Naive thymus-derived CD4-positive, alpha-beta T cell (primary cell): Measurements from ENCODE around the gene RAB3GAP2. TPM values are rescaled to one million over a fixed set of nuclear protein-coding genes. Genes with fewer than 3 reads are reported as not detected.

Source experiments
- ATAC-seq: fragments of 150-1000 bp; cut with Tn5 transposase; 2 replicates; pipeline ENCODE4 v1.10.0; 2021; ENCODE audit warnings: mild to moderate bottlenecking, moderate library complexity
- CTCF ChIA-PET: fragments of 350-600 bp; sonication (Branson Sonifier 250); formaldehyde crosslinking; loops from one replicate; lab custom pipeline; 2021; ENCODE audit warnings: antibody characterized with exemption; lab: Charles Lee
- POLR2A ChIA-PET: fragments of 350-600 bp; sonication (Branson Sonifier 250); formaldehyde crosslinking; loops from one replicate; lab custom pipeline; 2021; ENCODE audit warnings: antibody characterized with exemption, inconsistent platforms; lab: Charles Lee
- DNase-seq, 9 donors: peaks; one replicate each; pipeline versions ENCODE4 v3.0.0 to v3.0.0-alpha.2; 2020 to 2022; ENCODE audit warnings: mixed read lengths in 1 of 9
- H3K27ac ChIP-seq: one replicate; pipeline ENCODE4 v1.7.0; 2013; ENCODE audit warnings: mild to moderate bottlenecking, low read depth, low read length, moderate library complexity
- H3K27me3 ChIP-seq, 2 donors: one replicate each; pipeline ENCODE4 v1.7.0; 2013; ENCODE audit warnings: low read length in 2 of 2, mild to moderate bottlenecking in 2 of 2, moderate library complexity in 2 of 2; ENCODE audit not compliant: control insufficient read depth in 2 of 2, insufficient read depth in 2 of 2
- H3K36me3 ChIP-seq, 3 experiments: 1 replicate in 2 of 3; 2 replicates in 1 of 3; pipeline ENCODE4 v1.7.0; 2013; ENCODE audit warnings: low read length in 3 of 3, mild to moderate bottlenecking in 3 of 3, moderate library complexity in 1 of 3; ENCODE audit not compliant: insufficient read depth in 3 of 3, control insufficient read depth in 2 of 3
- H3K4me1 ChIP-seq, 2 donors: one replicate each; pipeline ENCODE4 v1.7.0; 2013; ENCODE audit warnings: low read length in 2 of 2, mild to moderate bottlenecking in 2 of 2, moderate library complexity in 1 of 2; ENCODE audit not compliant: control insufficient read depth in 2 of 2, insufficient read depth in 2 of 2
- H3K4me3 ChIP-seq: 2 replicates; pipeline ENCODE4 v1.7.0; 2013; ENCODE audit warnings: mild to moderate bottlenecking, low read length
- H3K9me3 ChIP-seq, 3 experiments: 1 replicate in 2 of 3; 2 replicates in 1 of 3; pipeline ENCODE4 v1.7.0; 2013; ENCODE audit warnings: low read length in 3 of 3; ENCODE audit not compliant: control insufficient read depth in 2 of 3
- H3K27ac Mint-ChIP-seq, 9 donors: one replicate each; pipeline ENCODE4 v1.8.0; 2020 to 2022; ENCODE audit warnings: mixed read lengths in 9 of 9, mild to moderate bottlenecking in 8 of 9, moderate library complexity in 5 of 9, inconsistent platforms in 2 of 9
- H3K27me3 Mint-ChIP-seq, 5 donors: one replicate each; pipeline ENCODE4 v1.8.0; 2021 to 2022; ENCODE audit warnings: mixed read lengths in 5 of 5, mild to moderate bottlenecking in 1 of 5
- H3K36me3 Mint-ChIP-seq, 5 donors: one replicate each; pipeline ENCODE4 v1.8.0; 2020 to 2022; ENCODE audit warnings: mixed read lengths in 5 of 5, mild to moderate bottlenecking in 3 of 5, inconsistent platforms in 1 of 5
- H3K4me1 Mint-ChIP-seq, 7 donors: one replicate each; pipeline ENCODE4 v1.8.0; 2020 to 2022; ENCODE audit warnings: mixed read lengths in 7 of 7, mild to moderate bottlenecking in 3 of 7, inconsistent platforms in 1 of 7
- H3K4me3 Mint-ChIP-seq, 10 donors: one replicate each; pipeline ENCODE4 v1.8.0; 2020 to 2022; ENCODE audit warnings: mild to moderate bottlenecking in 10 of 10, mixed read lengths in 10 of 10, moderate library complexity in 6 of 10, inconsistent platforms in 2 of 10
- H3K9me3 Mint-ChIP-seq, 11 donors: one replicate each; pipeline ENCODE4 v1.8.0; 2020 to 2022; ENCODE audit warnings: mixed read lengths in 11 of 11, mild to moderate bottlenecking in 4 of 11, inconsistent platforms in 1 of 11, moderate library complexity in 1 of 11
- intact Hi-C, 2 donors: fragments of 100-400 bp; cut with micrococcal nuclease; formaldehyde crosslinking; loops; one replicate each; pipeline ENCODE4 v1.15.1; 2023
- polyA plus RNA-seq, 2 donors: library from polyadenylated mRNA; unstranded; fragments of 300-500 nt; fragmentation: Illumina TruSeq; gene quantifications; one replicate each; pipeline ENCODE4 v1.2.3, GENCODE V29; 2021
- total RNA-seq, 6 experiments: library from RNA in 5 of 6; stranded (reverse) in 5 of 6; gene quantifications; 1 replicate in 5 of 6; 2 replicates in 1 of 6; pipeline ENCODE4 v1.2.3 and lab custom pipeline; 2021 to 2026

RAB3GAP2 gene
- total and polyA plus RNA-seq, 7 experiments from 2014 or later: 13.9 to 53.0 (median 46.0) TPM

GRCh38 chr1:220301630-220302029 is 29.4 kb upstream of the RAB3GAP2 start:
- no peak for ATAC-seq
- Histone ChIP-seq H3K27me3 (no peaks in the 10 kb centered on the region), H3K4me1 (no peaks in the 10 kb centered on the region), H3K36me3 (no peaks in the 10 kb centered on the region), H3K4me3 (no peak overlapping the region), H3K27ac (no peak overlapping the region), H3K9me3 (no peaks in the 10 kb centered on the region)
- intact Hi-C loops: no loop called here
- Mint-ChIP-seq H3K4me3 (no peak overlapping the region), H3K36me3 (no peaks in the 10 kb centered on the region), H3K27me3 (peaks cover 18 to 29% (median 27%) of the 10 kb centered on the region in 5 donors), H3K27ac (no peak overlapping the region), H3K9me3 (peaks cover 0 to 14% (median 6%) of the 10 kb centered on the region in 11 donors), H3K4me1 (peaks cover 0 to 2% (median 0%) of the 10 kb centered on the region in 7 donors)
- DNase-seq: no peak
- ChIA-PET POLR2A (no interaction called here), CTCF (no interaction called here)

- H3K27ac ChIP-seq: no peak overlapping the region
- no peaks in the 10 kb centered on the region for H3K36me3 ChIP-seq
- no peak overlapping the region for H3K27ac Mint-ChIP-seq
- no peak overlapping the region for H3K4me3 ChIP-seq
- no peaks in the 10 kb centered on the region for H3K4me1 ChIP-seq
- H3K4me1 Mint-ChIP-seq: peaks cover 0 to 5% (median 0%) of the 10 kb centered on the region in 7 donors
- intact Hi-C loops: no loop called here
- ATAC-seq (no peak), DNase-seq (no peak)
- H3K27me3 Mint-ChIP-seq: peaks cover 23 to 29% (median 25%) of the 10 kb centered on the region in 5 donors
- H3K9me3 ChIP-seq: no peaks in the 10 kb centered on the region
- H3K9me3 Mint-ChIP-seq: peaks cover 0 to 10% (median 6%) of the 10 kb centered on the region in 11 donors
- H3K4me3 Mint-ChIP-seq: peak overlapping the region in 1 of 10 donors; percentile 34
- ChIA-PET CTCF (no interaction called here), POLR2A (no interaction called here)
- no peaks in the 10 kb centered on the region for H3K36me3 Mint-ChIP-seq
- no peaks in the 10 kb centered on the region for H3K27me3 ChIP-seq
Measured at GRCh38 chr1:220300442-220301121, 28.3 kb upstream of the RAB3GAP2 start.

GRCh38 chr1:220299337-220299736 is 27.1 kb upstream of the RAB3GAP2 start:
- no peak overlapping the region for H3K4me3 Mint-ChIP-seq
- H3K27me3 ChIP-seq: no peaks in the 10 kb centered on the region
- no peaks in the 10 kb centered on the region for H3K4me1 ChIP-seq
- H3K4me3 ChIP-seq: no peak overlapping the region
- H3K27ac Mint-ChIP-seq: no peak overlapping the region
- ChIA-PET POLR2A (interaction anchor here (0.6 kb wide), 1 partner anchor 45 kb away, joined by 4 read pairs; no protein-coding TSS in a partner anchor), CTCF (no interaction called here)
- H3K9me3 ChIP-seq: no peaks in the 10 kb centered on the region
- ATAC-seq: no peak
- H3K9me3 Mint-ChIP-seq: peaks cover 0 to 5% (median under 1%) of the 10 kb centered on the region in 11 donors
- H3K36me3 Mint-ChIP-seq: no peaks in the 10 kb centered on the region
- no peak for DNase-seq
- intact Hi-C loops: loop anchor here in 1 of 2 donors (5.0 kb wide), 1 partner anchor 478 kb away; no protein-coding TSS in a partner anchor
- no peak overlapping the region for H3K27ac ChIP-seq
- H3K27me3 Mint-ChIP-seq: peaks cover 17 to 30% (median 22%) of the 10 kb centered on the region in 5 donors
- no peaks in the 10 kb centered on the region for H3K36me3 ChIP-seq
- H3K4me1 Mint-ChIP-seq: peaks cover 0 to 5% (median 0%) of the 10 kb centered on the region in 7 donors

- Mint-ChIP-seq H3K4me1 (peaks cover 0 to 5% (median 0%) of the 10 kb centered on the region in 7 donors), H3K36me3 (no peaks in the 10 kb centered on the region), H3K27ac (no peak overlapping the region), H3K27me3 (peaks cover 16 to 30% (median 22%) of the 10 kb centered on the region in 5 donors), H3K9me3 (peaks cover 0 to 2% (median 0%) of the 10 kb centered on the region in 11 donors), H3K4me3 (no peak overlapping the region)
- Histone ChIP-seq H3K4me3 (no peak overlapping the region), H3K4me1 (no peaks in the 10 kb centered on the region), H3K9me3 (no peaks in the 10 kb centered on the region), H3K36me3 (no peaks in the 10 kb centered on the region), H3K27ac (no peak overlapping the region), H3K27me3 (no peaks in the 10 kb centered on the region)
- ChIA-PET POLR2A (interaction anchor here (0.6 kb wide), 1 partner anchor 46 kb away, joined by 4 read pairs; no protein-coding TSS in a partner anchor), CTCF (no interaction called here)
- no peak for ATAC-seq
- DNase-seq: no peak
- intact Hi-C loops: loop anchor here in 1 of 2 donors (5.0 kb wide), 1 partner anchor 479 kb away; no protein-coding TSS in a partner anchor
Measured at GRCh38 chr1:220298470-220299205, 26.4 kb upstream of the RAB3GAP2 start.

GRCh38 chr1:220296981-220297380 is 24.7 kb upstream of the RAB3GAP2 start:
- H3K36me3 Mint-ChIP-seq: no peaks in the 10 kb centered on the region
- no peaks in the 10 kb centered on the region for H3K27me3 ChIP-seq
- DNase-seq (no peak), ATAC-seq (no peak)
- peaks cover 16 to 37% (median 20%) of the 10 kb centered on the region in 5 donors for H3K27me3 Mint-ChIP-seq
- H3K9me3 ChIP-seq: no peaks in the 10 kb centered on the region
- POLR2A ChIA-PET: no interaction called here
- H3K9me3 Mint-ChIP-seq: no peaks in the 10 kb centered on the region
- no peaks in the 10 kb centered on the region for H3K36me3 ChIP-seq
- CTCF ChIA-PET: no interaction called here
- no peaks in the 10 kb centered on the region for H3K4me1 ChIP-seq
- H3K4me3 ChIP-seq: no peak overlapping the region
- no peak overlapping the region for H3K27ac Mint-ChIP-seq
- H3K27ac ChIP-seq: no peak overlapping the region
- no peak overlapping the region for H3K4me3 Mint-ChIP-seq
- intact Hi-C loops: loop anchor here (1.0 to 5.0 kb wide), 3 partner anchors 436 to 480 kb away; no protein-coding TSS in a partner anchor
- peaks cover 0 to 5% (median 0%) of the 10 kb centered on the region in 7 donors for H3K4me1 Mint-ChIP-seq

GRCh38 chr1:220294846-220295301 is 22.6 kb upstream of the RAB3GAP2 start:
- Histone ChIP-seq H3K9me3 (no peaks in the 10 kb centered on the region), H3K36me3 (no peaks in the 10 kb centered on the region), H3K27me3 (no peaks in the 10 kb centered on the region), H3K4me1 (no peaks in the 10 kb centered on the region), H3K4me3 (no peak overlapping the region), H3K27ac (no peak overlapping the region)
- H3K4me3 Mint-ChIP-seq: no peak overlapping the region
- no peaks in the 10 kb centered on the region for H3K36me3 Mint-ChIP-seq
- peaks cover 0 to 5% (median 0%) of the 10 kb centered on the region in 7 donors for H3K4me1 Mint-ChIP-seq
- ChIA-PET POLR2A (no interaction called here), CTCF (interaction anchor here (1.6 kb wide), 1 partner anchor 438 kb away, joined by 5 read pairs; no protein-coding TSS in a partner anchor)
- intact Hi-C loops: loop anchor here in 1 of 2 donors (5.0 kb wide), 1 partner anchor 482 kb away; no protein-coding TSS in a partner anchor
- DNase-seq (no peak), ATAC-seq (no peak)
- H3K9me3 Mint-ChIP-seq: no peaks in the 10 kb centered on the region
- no peak overlapping the region for H3K27ac Mint-ChIP-seq
- H3K27me3 Mint-ChIP-seq: peaks cover 10 to 35% (median 24%) of the 10 kb centered on the region in 5 donors
